Adrenal gland (tissue), 5 donors: ENCODE measurements around the gene TMSB10.

Experiments used
- POLR2A ChIP-seq, 2 donors: fragments of 450-650 bp; IDR thresholded peaks; one replicate each; pipeline ENCODE4 v1.6.1; 2017; ENCODE audit warnings: antibody characterized with exemption in 2 of 2, mild to moderate bottlenecking in 2 of 2, moderate library complexity in 1 of 2
- TF ChIP-seq, protein P1 (sequence below), 6 experiments: fragments of 450-650 bp in 4 of 6; fragments of 200-600 bp in 2 of 6; sonication (generic) in 1 of 6; IDR thresholded peaks; 1 replicate in 5 of 6; 2 replicates in 1 of 6; pipeline versions ENCODE4 v1.5.1 to v1.8.0; 2016 to 2021; ENCODE audit warnings: antibody characterized with exemption in 6 of 6, mild to moderate bottlenecking in 2 of 6, moderate library complexity in 1 of 6
- donor health status: DM: no; HTN: no; CAD: no.

DNA sequence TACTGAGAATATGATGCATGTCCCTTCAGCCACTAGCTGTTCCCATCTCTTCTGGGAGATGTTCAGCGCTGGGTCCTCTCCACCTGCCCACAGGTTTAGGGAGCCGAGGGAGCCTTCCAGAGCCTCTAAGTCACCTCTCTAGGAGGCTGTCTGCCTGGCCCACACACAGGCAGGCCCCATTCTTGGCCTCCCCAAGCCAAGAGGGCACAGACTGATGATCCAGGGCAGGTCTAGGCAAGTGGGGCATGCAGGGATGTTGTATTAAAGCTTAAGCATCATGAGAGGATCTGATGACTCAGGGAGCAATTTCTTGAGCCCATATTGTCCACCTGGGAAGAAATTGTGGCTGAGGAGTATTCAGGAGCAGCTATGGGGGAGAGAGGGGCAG, 19.9 kb downstream of the TMSB10 start:
- TF ChIP-seq POLR2A (IDR thresholded peaks at IDR 0.05), result no peak
- TF ChIP-seq, protein P1, sequence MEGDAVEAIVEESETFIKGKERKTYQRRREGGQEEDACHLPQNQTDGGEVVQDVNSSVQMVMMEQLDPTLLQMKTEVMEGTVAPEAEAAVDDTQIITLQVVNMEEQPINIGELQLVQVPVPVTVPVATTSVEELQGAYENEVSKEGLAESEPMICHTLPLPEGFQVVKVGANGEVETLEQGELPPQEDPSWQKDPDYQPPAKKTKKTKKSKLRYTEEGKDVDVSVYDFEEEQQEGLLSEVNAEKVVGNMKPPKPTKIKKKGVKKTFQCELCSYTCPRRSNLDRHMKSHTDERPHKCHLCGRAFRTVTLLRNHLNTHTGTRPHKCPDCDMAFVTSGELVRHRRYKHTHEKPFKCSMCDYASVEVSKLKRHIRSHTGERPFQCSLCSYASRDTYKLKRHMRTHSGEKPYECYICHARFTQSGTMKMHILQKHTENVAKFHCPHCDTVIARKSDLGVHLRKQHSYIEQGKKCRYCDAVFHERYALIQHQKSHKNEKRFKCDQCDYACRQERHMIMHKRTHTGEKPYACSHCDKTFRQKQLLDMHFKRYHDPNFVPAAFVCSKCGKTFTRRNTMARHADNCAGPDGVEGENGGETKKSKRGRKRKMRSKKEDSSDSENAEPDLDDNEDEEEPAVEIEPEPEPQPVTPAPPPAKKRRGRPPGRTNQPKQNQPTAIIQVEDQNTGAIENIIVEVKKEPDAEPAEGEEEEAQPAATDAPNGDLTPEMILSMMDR (IDR thresholded peaks at IDR 0.05), result no peak
